Activated B cell treated with CpG ODN at 0.5 μM for 24 hours (primary cell): ENCODE results near the gene SGCG. TPM values are rescaled to one million over a fixed set of nuclear protein-coding genes. Genes with fewer than 3 reads are reported as not detected.

Experiments
- ATAC-seq: fragments of 200-7000 bp; cut with Tn5 transposase; one replicate; pipeline ENCODE4 v1.10.0; 2021; ENCODE audit warnings: low read depth, mild to moderate bottlenecking, moderate library complexity
- CTCF ChIA-PET: fragments of 350-600 bp; sonication (Branson Sonifier 250); formaldehyde crosslinking; loops from one replicate; lab custom pipeline; 2021; ENCODE audit warnings: antibody characterized with exemption; lab: Charles Lee
- POLR2A ChIA-PET: fragments of 350-600 bp; sonication (Branson Sonifier 250); formaldehyde crosslinking; loops from one replicate; lab custom pipeline; 2021; ENCODE audit warnings: antibody characterized with exemption; lab: Charles Lee
- DNase-seq: peaks from one replicate; pipeline ENCODE4 v3.0.0; 2022
- H3K27ac Mint-ChIP-seq: one replicate; pipeline ENCODE4 v1.8.0; 2020; ENCODE audit warnings: mixed read lengths
- H3K27me3 Mint-ChIP-seq: one replicate; pipeline ENCODE4 v1.8.0; 2021; ENCODE audit warnings: mixed read lengths
- H3K36me3 Mint-ChIP-seq: one replicate; pipeline ENCODE4 v1.8.0; 2021; ENCODE audit warnings: low read depth, mixed read lengths
- H3K4me1 Mint-ChIP-seq: one replicate; pipeline ENCODE4 v1.8.0; 2021; ENCODE audit warnings: mixed read lengths
- H3K4me3 Mint-ChIP-seq: one replicate; pipeline ENCODE4 v1.8.0; 2020; ENCODE audit warnings: mild to moderate bottlenecking, mixed read lengths
- H3K9me3 Mint-ChIP-seq: one replicate; pipeline ENCODE4 v1.8.0; 2020; ENCODE audit warnings: mixed read lengths
- CTCF ChIP-seq: fragments of 200-600 bp; IDR thresholded peaks from one replicate; pipeline ENCODE4 v1.8.0; 2022; ENCODE audit warnings: antibody characterized with exemption, mild to moderate bottlenecking
- intact Hi-C: fragments of 100-400 bp; cut with micrococcal nuclease; formaldehyde crosslinking; loops from one replicate; pipeline ENCODE4 v1.15.1; 2024
- total RNA-seq: library from RNA; stranded (reverse); gene quantifications from 2 replicates; pipeline ENCODE4 v1.2.3, GENCODE V29; 2022

The SGCG gene
- total RNA-seq, 1 donor from 2014 or later = not detected

DNA sequence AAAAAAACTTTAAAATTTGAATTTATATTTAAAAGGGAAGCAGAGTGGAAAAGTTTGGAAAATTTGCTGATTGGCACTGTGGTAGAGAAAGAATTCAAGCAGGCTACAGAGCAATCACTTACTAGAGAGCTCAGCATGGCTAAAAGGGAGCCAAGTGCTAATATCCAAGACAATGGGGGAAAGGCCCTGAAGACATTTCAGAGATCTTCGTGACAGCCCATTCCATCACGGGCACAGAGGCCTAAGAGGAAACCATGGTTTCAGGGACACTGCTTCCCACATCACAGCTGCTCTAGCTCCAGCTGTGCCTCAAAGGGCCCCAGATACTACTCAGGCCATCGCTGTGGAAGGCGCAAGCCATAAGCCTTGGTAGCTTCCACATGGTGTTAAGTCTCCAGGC, 73.7 kb downstream of the SGCG start:
- no peak for ATAC-seq
- Mint-ChIP-seq H3K36me3 (no peaks in the 10 kb centered on the region), H3K27me3 (peaks cover 5% of the 10 kb centered on the region), H3K27ac (no peak overlapping the region), H3K9me3 (no peaks in the 10 kb centered on the region), H3K4me3 (no peak overlapping the region), H3K4me1 (no peaks in the 10 kb centered on the region)
- CTCF ChIA-PET = no interaction called here
- intact Hi-C loops = no loop called here
- POLR2A ChIA-PET = no interaction called here
- no peak for TF ChIP-seq CTCF
- no peak for DNase-seq

DNA sequence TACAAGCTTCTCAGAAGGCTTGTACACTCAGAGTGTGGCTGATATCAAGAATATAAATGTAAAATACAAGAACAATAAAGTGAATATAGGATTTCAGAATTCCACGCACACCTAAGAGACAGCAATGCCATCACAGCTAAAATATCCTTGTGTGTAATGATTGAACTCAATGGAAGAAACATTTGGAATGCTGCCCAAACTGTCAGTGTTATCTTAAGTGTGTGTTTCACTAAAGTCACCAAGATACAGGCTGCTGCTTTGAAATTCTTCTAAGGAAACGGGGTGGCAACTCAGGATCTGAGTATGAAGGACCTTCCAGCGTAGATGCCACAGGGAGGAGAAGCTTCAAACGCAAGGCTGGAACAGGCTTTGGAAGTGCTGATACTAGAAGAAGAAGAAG, 86.8 kb downstream of the SGCG start:
- no peak for ATAC-seq
- CTCF ChIA-PET = interaction anchor here (0.6 kb wide), 1 partner anchor 8 kb away, joined by 3 read pairs; no protein-coding TSS in a partner anchor
- H3K9me3 Mint-ChIP-seq = no peaks in the 10 kb centered on the region

DNA sequence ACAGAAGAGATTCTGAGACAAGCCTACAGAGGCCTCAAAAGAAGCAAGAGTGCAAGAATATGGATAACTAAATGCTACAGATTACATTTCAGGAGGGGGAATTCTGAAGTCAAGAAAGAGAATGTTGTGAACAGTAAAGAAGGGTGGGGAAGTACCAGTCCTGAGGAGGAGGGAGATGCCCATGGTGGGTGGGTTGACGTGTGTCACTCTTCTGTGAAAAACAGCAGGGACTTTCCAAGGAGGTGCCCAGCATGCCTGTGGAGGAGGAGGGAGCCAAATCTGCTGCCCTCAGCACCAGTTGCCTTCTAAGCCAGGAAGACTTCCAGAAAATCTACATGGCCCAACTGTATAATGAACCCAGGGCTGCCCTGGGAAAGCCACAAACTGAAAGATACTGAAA, 87.7 kb downstream of the SGCG start:
- peaks cover 2% of the 10 kb centered on the region for H3K27me3 Mint-ChIP-seq
- intact Hi-C loops = no loop called here
- no peaks in the 10 kb centered on the region for H3K9me3 Mint-ChIP-seq
- CTCF ChIA-PET = no interaction called here
- peaks cover 4% of the 10 kb centered on the region for H3K4me1 Mint-ChIP-seq
- ATAC-seq (peak; percentile 69), DNase-seq (no peak)
- POLR2A ChIA-PET = no interaction called here
- no peaks in the 10 kb centered on the region for H3K36me3 Mint-ChIP-seq
- no peak overlapping the region for H3K27ac Mint-ChIP-seq
- no peak for TF ChIP-seq CTCF
- no peak overlapping the region for H3K4me3 Mint-ChIP-seq

More for the DNA sequence above, 86.8 kb downstream of the SGCG start:
- intact Hi-C loops = no loop called here
- H3K27ac Mint-ChIP-seq = no peak overlapping the region
- POLR2A ChIA-PET = no interaction called here
- DNase-seq = no peak
- no peaks in the 10 kb centered on the region for H3K36me3 Mint-ChIP-seq
- peaks cover 2% of the 10 kb centered on the region for H3K27me3 Mint-ChIP-seq
- peaks cover 4% of the 10 kb centered on the region for H3K4me1 Mint-ChIP-seq
- TF ChIP-seq CTCF = no peak
- H3K4me3 Mint-ChIP-seq = no peak overlapping the region

DNA sequence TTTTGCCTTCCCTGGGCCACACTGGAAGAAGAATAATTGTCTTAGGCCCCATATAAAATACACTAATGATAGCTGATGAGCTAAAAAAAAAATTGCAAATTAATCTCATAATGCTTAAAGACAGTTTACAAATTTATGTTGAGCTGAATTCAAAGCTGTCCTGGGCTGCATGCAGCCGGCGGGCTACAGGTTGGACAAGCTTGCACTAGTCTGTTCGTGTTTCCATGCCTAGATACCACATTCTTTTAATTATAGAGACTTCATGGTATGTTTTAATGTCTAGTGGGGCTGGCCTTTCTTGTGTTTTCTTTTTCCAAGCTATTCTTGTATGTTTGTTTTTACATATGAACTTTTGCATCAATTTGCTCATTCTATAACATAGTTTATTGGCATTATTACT, 90.6 kb downstream of the SGCG start:
- intact Hi-C loops = no loop called here
- POLR2A ChIA-PET = no interaction called here
- no peaks in the 10 kb centered on the region for H3K36me3 Mint-ChIP-seq
- H3K4me1 Mint-ChIP-seq = peaks cover 4% of the 10 kb centered on the region
- H3K27me3 Mint-ChIP-seq = peaks cover 2% of the 10 kb centered on the region
- DNase-seq (no peak), ATAC-seq (no peak)
- TF ChIP-seq CTCF = no peak
- no peaks in the 10 kb centered on the region for H3K9me3 Mint-ChIP-seq
- CTCF ChIA-PET = no interaction called here
- H3K27ac Mint-ChIP-seq = no peak overlapping the region
- H3K4me3 Mint-ChIP-seq = no peak overlapping the region

- Mint-ChIP-seq H3K4me3 (no peak overlapping the region), H3K4me1 (peaks cover under 1% of the 10 kb centered on the region), H3K36me3 (no peaks in the 10 kb centered on the region), H3K27me3 (peaks cover 2% of the 10 kb centered on the region), H3K9me3 (no peaks in the 10 kb centered on the region), H3K27ac (no peak overlapping the region)
- no peak for ATAC-seq
- ChIA-PET CTCF (no interaction called here), POLR2A (no interaction called here)
- TF ChIP-seq CTCF = no peak
- no peak for DNase-seq
- intact Hi-C loops = no loop called here
Observed at GRCh38 chr13:23273498-23273897, 92.7 kb downstream of the SGCG start.
